ENCODE results near the gene ZFHX3.

DNA sequence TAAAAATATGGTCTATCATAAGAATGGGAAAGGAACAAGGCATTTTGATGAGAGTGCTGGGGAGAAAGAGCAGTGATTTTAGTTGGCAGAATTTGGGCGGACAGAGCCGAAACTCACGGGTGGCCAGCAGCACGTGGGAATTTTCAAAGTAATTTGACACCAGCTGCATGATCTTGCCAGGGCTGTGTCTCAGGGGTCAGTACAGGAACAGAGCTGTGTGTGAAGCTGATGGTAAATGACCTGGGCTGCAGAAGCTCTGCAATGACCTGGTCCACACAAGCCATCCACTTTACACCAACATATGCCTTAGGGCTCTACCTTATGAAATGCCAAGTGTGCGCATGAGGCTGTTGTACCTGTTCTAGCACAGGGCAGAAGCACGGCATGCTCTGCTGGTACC is 112.0 kb downstream of the ZFHX3 start:
- TF ChIP-seq CTCF (IDR thresholded peaks at IDR 0.05; ENCODE audit: control extremely low read depth in 1 of 3, insufficient read depth in 1 of 3, low read depth in 1 of 3, low read length in 3 of 3) (no peak), SIN3A (conservative IDR thresholded peaks at IDR 0.05 in 1 of 2, IDR thresholded peaks at IDR 0.05 in 1 of 2; ENCODE audit: low read depth in 1 of 2, low read length in 2 of 2) (no peak), EZH2 (IDR thresholded peaks at IDR 0.05; ENCODE audit: low read depth, low read length, severe bottlenecking) (no peak), CEBPB (IDR thresholded peaks at IDR 0.05; ENCODE audit: low read depth, low read length) (no peak), RXRA (IDR thresholded peaks at IDR 0.05; ENCODE audit: insufficient read depth, low read depth, low read length) (no peak), POLR2AphosphoS5 (IDR thresholded peaks at IDR 0.05; ENCODE audit: low read depth, low read length) (no peak), SRF (IDR thresholded peaks at IDR 0.05; ENCODE audit: low read depth, low read length) (no peak), POLR2A (IDR thresholded peaks at IDR 0.05; ENCODE audit: control extremely low read depth in 1 of 2, low read depth in 2 of 2, low read length in 2 of 2) (no peak), PHF8 (conservative IDR thresholded peaks at IDR 0.05; ENCODE audit: low read depth, low read length) (no peak), USF2 (IDR thresholded peaks at IDR 0.05; ENCODE audit: low read length) (no peak), JUND (IDR thresholded peaks at IDR 0.05; ENCODE audit: low read length) (no peak), MAX (IDR thresholded peaks at IDR 0.05) (no peak), SP1 (IDR thresholded peaks at IDR 0.05; ENCODE audit: low read depth, low read length) (no peak)
- TF ChIP-seq, protein P1, sequence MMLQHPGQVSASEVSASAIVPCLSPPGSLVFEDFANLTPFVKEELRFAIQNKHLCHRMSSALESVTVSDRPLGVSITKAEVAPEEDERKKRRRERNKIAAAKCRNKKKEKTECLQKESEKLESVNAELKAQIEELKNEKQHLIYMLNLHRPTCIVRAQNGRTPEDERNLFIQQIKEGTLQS (IDR thresholded peaks at IDR 0.05; ENCODE audit: insufficient read depth, low read depth, low read length), result no peak
